HepG2 (cell line): Measurements from ENCODE around the gene AMHR2. TPM values are rescaled to one million over a fixed set of nuclear protein-coding genes. Genes with fewer than 3 reads are reported as not detected.

Experiments
- BRCA1 ChIP-seq: sonication (generic); formaldehyde crosslinking; IDR thresholded peaks from 2 replicates; pipeline ENCODE4 v1.4.0; 2020; ENCODE audit warnings: missing genetic modification reagents
- EEA1 ChIP-seq: sonication (generic); formaldehyde crosslinking; IDR thresholded peaks from 2 replicates; pipeline ENCODE4 v1.5.1; 2020; ENCODE audit warnings: mild to moderate bottlenecking, missing genetic modification reagents, borderline replicate concordance
- FOXP4 ChIP-seq: sonication (generic); formaldehyde crosslinking; IDR thresholded peaks from 2 replicates; pipeline ENCODE4 v1.4.0; 2020; ENCODE audit warnings: missing genetic modification reagents
- MIER3 ChIP-seq: IDR thresholded peaks from 2 replicates; pipeline ENCODE4 v1.6.1; 2016; ENCODE audit warnings: missing compliant biosample characterization, borderline replicate concordance
- NFYB ChIP-seq: sonication (generic); formaldehyde crosslinking; IDR thresholded peaks from 2 replicates; pipeline ENCODE4 v1.4.0; 2020; ENCODE audit warnings: missing genetic modification reagents
- PAXIP1 ChIP-seq: sonication (generic); formaldehyde crosslinking; conservative IDR thresholded peaks from 2 replicates; pipeline ENCODE4 v1.4.0; 2020; ENCODE audit warnings: mild to moderate bottlenecking, missing genetic modification reagents, moderate library complexity
- RBFOX2 ChIP-seq: fragments of 200-400 bp; formaldehyde crosslinking; IDR thresholded peaks from 2 replicates; pipeline ENCODE4 v1.6.1; 2017; ENCODE audit warnings: low read depth, mild to moderate bottlenecking, low read length
- SKI ChIP-seq: fragments of 450-650 bp; IDR thresholded peaks from one replicate; pipeline ENCODE4 v1.6.1; 2018; ENCODE audit warnings: mild to moderate bottlenecking; ENCODE audit not compliant: partially characterized antibody
- STAT5B ChIP-seq: sonication (generic); formaldehyde crosslinking; IDR thresholded peaks from 2 replicates; pipeline ENCODE4 v1.4.0; 2020; ENCODE audit warnings: missing genetic modification reagents
- ZBTB37 ChIP-seq: sonication (generic); formaldehyde crosslinking; IDR thresholded peaks from 2 replicates; pipeline ENCODE4 v1.4.0; 2020; ENCODE audit warnings: mild to moderate bottlenecking, missing genetic modification reagents
- ZBTB42 ChIP-seq: sonication (generic); formaldehyde crosslinking; IDR thresholded peaks from 2 replicates; pipeline ENCODE4 v1.5.0; 2020; ENCODE audit warnings: mild to moderate bottlenecking, missing genetic modification reagents
- ZNF275 ChIP-seq: sonication (generic); formaldehyde crosslinking; IDR thresholded peaks from 2 replicates; pipeline ENCODE4 v1.8.0; 2022; ENCODE audit warnings: missing genetic modification reagents, mild to moderate bottlenecking, inconsistent platforms, borderline replicate concordance
- ZNF574 ChIP-seq: sonication (generic); formaldehyde crosslinking; IDR thresholded peaks from 2 replicates; pipeline ENCODE4 v1.4.0; 2020; ENCODE audit warnings: missing genetic modification reagents
- ZNF883 ChIP-seq: sonication (generic); formaldehyde crosslinking; IDR thresholded peaks from 2 replicates; pipeline ENCODE4 v1.5.1; 2020; ENCODE audit warnings: mild to moderate bottlenecking, missing genetic modification reagents; ENCODE audit errors: not compliant biosample characterization
- polyA plus RNA-seq, 8 experiments: library from polyadenylated mRNA; depleted of rRNA in 3 of 8; stranded (reverse) in 7 of 8; unstranded in 1 of 8; fragments of >200 nt; fragmentation: Illumina TruSeq in 4 of 8; extraction: Trizol in 4 of 8; gene quantifications; 2 replicates each; pipeline versions ENCODE4 v1.2.1 to v1.2.3, GENCODE V29; 2011 to 2016; ENCODE audit warnings: low read depth in 4 of 8, missing spikeins in 1 of 8, mixed read lengths in 1 of 8; ENCODE audit not compliant: insufficient read depth in 1 of 8
- total RNA-seq, 5 experiments: library from RNA; depleted of rRNA; stranded (reverse); fragments of >200 nt; fragmentation: Illumina TruSeq; extraction: Trizol; gene quantifications; 2 replicates each; pipeline ENCODE4 v1.2.3, GENCODE V29; 2016; ENCODE audit warnings: low read depth in 1 of 5
- TF ChIP-seq, protein P1 (sequence below): sonication (generic); formaldehyde crosslinking; IDR thresholded peaks from 2 replicates; pipeline ENCODE4 v1.4.0; 2020; ENCODE audit warnings: low read depth, mild to moderate bottlenecking, missing genetic modification reagents

Gene AMHR2
- total and polyA plus RNA-seq, 2 of the 13 experiments (the other 11 are each of a cell fraction or from before 2014, with no cell fraction given), result 0.24 to 0.58 TPM

- TF ChIP-seq ZNF574 (peak; percentile 78), FOXP4 (CRISPR knock-in tag) (no peak; the same call in 1 of the 2 replicates), MIER3 (CRISPR knock-in tag) (no peak), ZNF883 (CRISPR knock-in tag) (no peak), SKI (no peak), ZNF275 (CRISPR knock-in tag) (no peak), ZBTB37 (CRISPR knock-in tag) (no peak), STAT5B (CRISPR knock-in tag) (peak; percentile 46; the same call in 1 of the 2 replicates), NFYB (CRISPR knock-in tag) (no peak), PAXIP1 (CRISPR knock-in tag) (no peak), EEA1 (CRISPR knock-in tag) (no peak), BRCA1 (CRISPR knock-in tag) (no peak; the same call in 1 of the 2 replicates), RBFOX2 (peak; percentile 95), ZBTB42 (CRISPR knock-in tag) (no peak)
- TF ChIP-seq, protein P1, sequence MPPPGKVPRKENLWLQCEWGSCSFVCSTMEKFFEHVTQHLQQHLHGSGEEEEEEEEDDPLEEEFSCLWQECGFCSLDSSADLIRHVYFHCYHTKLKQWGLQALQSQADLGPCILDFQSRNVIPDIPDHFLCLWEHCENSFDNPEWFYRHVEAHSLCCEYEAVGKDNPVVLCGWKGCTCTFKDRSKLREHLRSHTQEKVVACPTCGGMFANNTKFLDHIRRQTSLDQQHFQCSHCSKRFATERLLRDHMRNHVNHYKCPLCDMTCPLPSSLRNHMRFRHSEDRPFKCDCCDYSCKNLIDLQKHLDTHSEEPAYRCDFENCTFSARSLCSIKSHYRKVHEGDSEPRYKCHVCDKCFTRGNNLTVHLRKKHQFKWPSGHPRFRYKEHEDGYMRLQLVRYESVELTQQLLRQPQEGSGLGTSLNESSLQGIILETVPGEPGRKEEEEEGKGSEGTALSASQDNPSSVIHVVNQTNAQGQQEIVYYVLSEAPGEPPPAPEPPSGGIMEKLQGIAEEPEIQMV, result no peak
Measured at GRCh38 chr12:53452159-53453077, 28.8 kb downstream of the AMHR2 start (continued).
